LNCAP (cell line): ENCODE data around the gene ADIPOR2.

Experiments
- CTCF ChIP-seq: fragments of 450-650 bp; IDR thresholded peaks from 2 replicates; pipeline ENCODE4 v1.5.1; 2017; ENCODE audit warnings: mild to moderate bottlenecking

ADIPOR2 gene

GRCh38 chr12:1793426-1794210, 102.7 kb downstream of the ADIPOR2 start:
- no peak for TF ChIP-seq CTCF

- no peak for TF ChIP-seq CTCF
Measured at GRCh38 chr12:1794440-1795090, 103.7 kb downstream of the ADIPOR2 start.

- no peak for TF ChIP-seq CTCF
Measured at GRCh38 chr12:1795221-1795784, 104.4 kb downstream of the ADIPOR2 start.

- peak; percentile 96 for TF ChIP-seq CTCF
Measured at GRCh38 chr12:1795785-1796514, 105.1 kb downstream of the ADIPOR2 start.

- no peak for TF ChIP-seq CTCF
Measured at GRCh38 chr12:1796515-1797010, 105.7 kb downstream of the ADIPOR2 start.

GRCh38 chr12:1797011-1797901, 106.4 kb downstream of the ADIPOR2 start:
- no peak for TF ChIP-seq CTCF
